ENCODE results near the gene LCP1. TPM values are rescaled to one million over a fixed set of nuclear protein-coding genes. Genes with fewer than 3 reads are reported as not detected.

The LCP1 gene
- total and polyA plus RNA-seq, 9 of the 15 experiments (the other 6 are each of a cell fraction or from before 2014, with no cell fraction given), result 83.0 to 255 (median 163) TPM

DNA sequence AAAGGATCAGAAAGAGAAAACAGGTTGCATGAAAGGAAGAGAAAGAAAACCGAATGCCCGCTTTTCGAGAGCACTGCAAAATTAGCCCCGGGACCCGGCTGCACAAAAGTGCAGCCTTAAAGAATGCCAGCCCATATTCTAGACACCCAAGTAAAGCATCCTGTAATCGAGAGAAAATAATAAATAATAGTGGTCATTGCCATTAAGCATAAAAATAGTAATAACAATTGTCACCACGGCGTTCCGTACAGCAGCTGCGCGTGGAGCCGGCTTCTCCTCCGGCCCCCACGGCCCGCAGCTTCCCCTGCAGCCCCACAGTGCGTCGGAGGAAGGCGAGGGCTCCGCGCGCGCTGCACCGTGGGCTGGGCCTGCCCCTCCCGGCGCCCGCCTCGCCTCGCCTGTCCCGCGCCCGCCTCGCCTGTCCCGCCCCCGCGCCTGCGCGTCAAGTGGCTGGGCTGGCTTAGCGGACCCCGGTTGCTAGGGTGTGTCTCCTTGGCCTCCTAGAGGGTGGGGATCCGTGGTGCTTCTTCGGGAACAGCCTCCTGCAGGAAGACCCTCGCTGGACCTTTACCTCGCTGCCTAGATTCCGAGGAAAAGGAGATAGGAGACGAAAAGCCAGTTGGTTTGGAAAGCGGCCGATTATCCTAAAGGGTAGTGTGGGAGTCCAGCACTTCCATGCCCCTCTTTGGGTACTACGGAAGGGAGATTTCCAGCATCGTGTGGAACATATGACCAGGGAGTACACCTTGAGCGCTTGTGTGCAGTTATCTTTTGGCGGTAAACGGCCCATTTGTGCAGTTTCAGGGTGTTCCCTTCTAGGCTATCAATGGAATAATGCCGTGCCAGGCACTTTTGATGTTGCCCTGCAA lies 29.7 kb upstream of the LCP1 start, which contains the start of gene LRRC63:
Gene LRRC63, plus strand, starts transcription at position 446 of the 869 bp plus-strand sequence. CDS start 1,107 bp downstream, outside the sequence.
- Histone ChIP-seq H3K36me3 (ENCODE audit: control insufficient read depth, insufficient read depth, low read length) (no peaks in the 10 kb centered on the region), H2AFZ (ENCODE audit: low read depth, low read length) (peak within 1 kb of the TSS; percentile 95), H3K27me3 (ENCODE audit: control insufficient read depth in 2 of 2, insufficient read depth in 2 of 2, low read length in 2 of 2) (no peaks in the 10 kb centered on the region), H3K4me3 (peak within 1 kb of the TSS; percentile 45), H4K20me1 (replicated peaks; ENCODE audit: control insufficient read depth, insufficient read depth, low read length) (no peaks in the 10 kb centered on the region), H3K9ac (ENCODE audit: insufficient read depth in 1 of 2, low read depth in 2 of 2, low read length in 2 of 2) (peak within 1 kb of the TSS; percentile 56 to 82), H3K9me3 (replicated peaks; ENCODE audit: control insufficient read depth, insufficient read depth, low read depth, low read length) (no peaks in the 10 kb centered on the region), H3K4me2 (ENCODE audit: insufficient read depth, low read length) (peak within 1 kb of the TSS; percentile 77), H3K27ac (ENCODE audit: extremely low read depth, low read depth, low read length) (peak within 1 kb of the TSS; percentile 68), H3K9me1 (ENCODE audit: control insufficient read depth, insufficient read depth, low read length) (no peaks in the 10 kb centered on the region), H3K4me1 (replicated peaks in 1 of 2; ENCODE audit: control insufficient read depth in 2 of 2, insufficient read depth in 2 of 2, low read length in 2 of 2) (peaks cover 5 to 6% of the 10 kb centered on the region in 2 experiments; a peak in 3 of 5 replicates), H3K79me2 (ENCODE audit: control insufficient read depth, insufficient read depth, low read length) (no peaks in the 10 kb centered on the region)
- intact Hi-C loops (cut with micrococcal nuclease) (loop anchor here (2.0 kb wide), 1 partner anchor 29 kb away; the partner anchor contains the start of gene LCP1), in situ Hi-C loops (cut with MboI) (no loop called here)
- WGBS (ENCODE audit: insufficient coverage, low coverage, missing lambda C conversion rate), result 5% methylated on average over 17 of the region's 53 CpGs
- BruUV-seq (replicated peaks), result TSS peak; percentile 76
- FAIRE-seq, result no peak
- ATAC-seq, result peak; percentile 99
- POLR2A ChIA-PET, result interaction anchor here (0.5 kb wide), 1 partner anchor 30 kb away, joined by 3 read pairs; the partner anchor contains the start of gene LCP1
- peak; percentile 67 to 88 (median 77) for DNase-seq (ENCODE audit: extremely low read depth in 1 of 4, low spot score in 3 of 4)
- CTCF ChIA-PET (ENCODE audit: low intra/inter-chr PET ratio), result no interaction called here
- TF ChIP-seq EP300 (IDR thresholded peaks at IDR 0.05; ENCODE audit: low read length), result no peak
- no peak for TF ChIP-seq SMARCA5 (IDR thresholded peaks at IDR 0.05)
- TF ChIP-seq ZFX (CRISPR knock-in tag; IDR thresholded peaks at IDR 0.05), result peak; percentile 45; the same call in 1 of the 2 replicates
- TF ChIP-seq, protein P1, sequence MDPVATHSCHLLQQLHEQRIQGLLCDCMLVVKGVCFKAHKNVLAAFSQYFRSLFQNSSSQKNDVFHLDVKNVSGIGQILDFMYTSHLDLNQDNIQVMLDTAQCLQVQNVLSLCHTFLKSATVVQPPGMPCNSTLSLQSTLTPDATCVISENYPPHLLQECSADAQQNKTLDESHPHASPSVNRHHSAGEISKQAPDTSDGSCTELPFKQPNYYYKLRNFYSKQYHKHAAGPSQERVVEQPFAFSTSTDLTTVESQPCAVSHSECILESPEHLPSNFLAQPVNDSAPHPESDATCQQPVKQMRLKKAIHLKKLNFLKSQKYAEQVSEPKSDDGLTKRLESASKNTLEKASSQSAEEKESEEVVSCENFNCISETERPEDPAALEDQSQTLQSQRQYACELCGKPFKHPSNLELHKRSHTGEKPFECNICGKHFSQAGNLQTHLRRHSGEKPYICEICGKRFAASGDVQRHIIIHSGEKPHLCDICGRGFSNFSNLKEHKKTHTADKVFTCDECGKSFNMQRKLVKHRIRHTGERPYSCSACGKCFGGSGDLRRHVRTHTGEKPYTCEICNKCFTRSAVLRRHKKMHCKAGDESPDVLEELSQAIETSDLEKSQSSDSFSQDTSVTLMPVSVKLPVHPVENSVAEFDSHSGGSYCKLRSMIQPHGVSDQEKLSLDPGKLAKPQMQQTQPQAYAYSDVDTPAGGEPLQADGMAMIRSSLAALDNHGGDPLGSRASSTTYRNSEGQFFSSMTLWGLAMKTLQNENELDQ (CRISPR knock-in tag; IDR thresholded peaks at IDR 0.05; ENCODE audit: borderline replicate concordance), result no peak
- TF ChIP-seq MAZ (CRISPR knock-in tag; conservative IDR thresholded peaks at IDR 0.05 in 1 of 2, IDR thresholded peaks at IDR 0.05 in 1 of 2), result peak; percentile 19 to 55; a peak in 2 of 4 replicates
- TF ChIP-seq TRIM28 (IDR thresholded peaks at IDR 0.05), result no peak
- TF ChIP-seq EP400 (IDR thresholded peaks at IDR 0.05), result peak; percentile 6; the same call in 1 of the 2 replicates
- TF ChIP-seq ZNF347 (CRISPR knock-in tag; IDR thresholded peaks at IDR 0.05; ENCODE audit: low read depth), result no peak
- TF ChIP-seq, protein P2, sequence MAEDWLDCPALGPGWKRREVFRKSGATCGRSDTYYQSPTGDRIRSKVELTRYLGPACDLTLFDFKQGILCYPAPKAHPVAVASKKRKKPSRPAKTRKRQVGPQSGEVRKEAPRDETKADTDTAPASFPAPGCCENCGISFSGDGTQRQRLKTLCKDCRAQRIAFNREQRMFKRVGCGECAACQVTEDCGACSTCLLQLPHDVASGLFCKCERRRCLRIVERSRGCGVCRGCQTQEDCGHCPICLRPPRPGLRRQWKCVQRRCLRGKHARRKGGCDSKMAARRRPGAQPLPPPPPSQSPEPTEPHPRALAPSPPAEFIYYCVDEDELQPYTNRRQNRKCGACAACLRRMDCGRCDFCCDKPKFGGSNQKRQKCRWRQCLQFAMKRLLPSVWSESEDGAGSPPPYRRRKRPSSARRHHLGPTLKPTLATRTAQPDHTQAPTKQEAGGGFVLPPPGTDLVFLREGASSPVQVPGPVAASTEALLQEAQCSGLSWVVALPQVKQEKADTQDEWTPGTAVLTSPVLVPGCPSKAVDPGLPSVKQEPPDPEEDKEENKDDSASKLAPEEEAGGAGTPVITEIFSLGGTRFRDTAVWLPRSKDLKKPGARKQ (CRISPR knock-in tag; IDR thresholded peaks at IDR 0.05), result no peak
- TF ChIP-seq, protein P3, sequence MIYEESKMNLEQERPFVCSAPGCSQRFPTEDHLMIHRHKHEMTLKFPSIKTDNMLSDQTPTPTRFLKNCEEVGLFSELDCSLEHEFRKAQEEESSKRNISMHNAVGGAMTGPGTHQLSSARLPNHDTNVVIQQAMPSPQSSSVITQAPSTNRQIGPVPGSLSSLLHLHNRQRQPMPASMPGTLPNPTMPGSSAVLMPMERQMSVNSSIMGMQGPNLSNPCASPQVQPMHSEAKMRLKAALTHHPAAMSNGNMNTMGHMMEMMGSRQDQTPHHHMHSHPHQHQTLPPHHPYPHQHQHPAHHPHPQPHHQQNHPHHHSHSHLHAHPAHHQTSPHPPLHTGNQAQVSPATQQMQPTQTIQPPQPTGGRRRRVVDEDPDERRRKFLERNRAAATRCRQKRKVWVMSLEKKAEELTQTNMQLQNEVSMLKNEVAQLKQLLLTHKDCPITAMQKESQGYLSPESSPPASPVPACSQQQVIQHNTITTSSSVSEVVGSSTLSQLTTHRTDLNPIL (CRISPR knock-in tag; IDR thresholded peaks at IDR 0.05), result no peak
- no peak for TF ChIP-seq ZNF717 (CRISPR knock-in tag; IDR thresholded peaks at IDR 0.05)
- no peak for TF ChIP-seq ETV5 (CRISPR knock-in tag; IDR thresholded peaks at IDR 0.05; ENCODE audit: low read depth)
- no peak for TF ChIP-seq KDM2B (CRISPR knock-in tag; IDR thresholded peaks at IDR 0.05)
- peak; percentile 88 for TF ChIP-seq VEZF1 (CRISPR knock-in tag; IDR thresholded peaks at IDR 0.05)
- TF ChIP-seq BMI1 (IDR thresholded peaks at IDR 0.05; ENCODE audit: low read length), result no peak

Measured in K562 (cell line).